NCI-H1417 (cell line): Measurements from ENCODE around the gene TRAPPC8.
"Not testable (repeated sequence)": the region's sequence is repeated elsewhere in the genome, so short reads cannot be mapped to it uniquely, and the experiment has no call there.

ENCODE experiments used
- DNase-seq, 3 experiments: peaks; one replicate each; lab custom pipeline; 2025; lab: John Stamatoyannopoulos, UW

TRAPPC8 gene

GRCh38 chr18:31943878-31944816, 1.2 kb upstream of the TRAPPC8 start:
- peak in 1 of 3 experiments; percentile 55 for DNase-seq

GRCh38 chr18:31942291-31942998, 483 bp downstream of the TRAPPC8 start:
- DNase-seq, result peak; percentile 8 to 95 (median 73)

GRCh38 chr18:31941010-31941809, 1.7 kb downstream of the TRAPPC8 start:
- DNase-seq, result no peak

DNA sequence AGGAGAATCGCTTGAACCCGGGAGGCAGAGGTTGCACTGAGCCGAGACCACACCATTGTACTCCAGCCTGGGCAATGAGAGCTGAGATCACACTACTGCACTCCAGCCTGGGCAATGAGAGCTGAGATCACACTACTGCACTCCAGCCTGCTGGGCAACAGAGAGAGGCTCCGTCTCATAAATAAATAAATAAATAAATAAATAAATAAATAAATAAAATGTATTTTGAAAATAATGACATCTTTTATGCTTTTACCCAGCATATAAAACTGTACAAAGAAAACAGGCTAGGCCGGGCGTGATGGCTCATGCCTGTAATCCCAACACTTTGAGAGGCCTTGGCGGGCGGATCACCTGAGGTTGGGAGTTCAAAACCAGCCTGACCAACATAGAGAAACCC, 8.2 kb downstream of the TRAPPC8 start:
- DNase-seq, result not testable (repeated sequence)

- DNase-seq, result no peak
These were observed 11.1 kb downstream of the TRAPPC8 start for GRCh38 chr18:31931886-31932240.

GRCh38 chr18:31931163-31931885, 11.6 kb downstream of the TRAPPC8 start:
- DNase-seq, result no peak

DNA sequence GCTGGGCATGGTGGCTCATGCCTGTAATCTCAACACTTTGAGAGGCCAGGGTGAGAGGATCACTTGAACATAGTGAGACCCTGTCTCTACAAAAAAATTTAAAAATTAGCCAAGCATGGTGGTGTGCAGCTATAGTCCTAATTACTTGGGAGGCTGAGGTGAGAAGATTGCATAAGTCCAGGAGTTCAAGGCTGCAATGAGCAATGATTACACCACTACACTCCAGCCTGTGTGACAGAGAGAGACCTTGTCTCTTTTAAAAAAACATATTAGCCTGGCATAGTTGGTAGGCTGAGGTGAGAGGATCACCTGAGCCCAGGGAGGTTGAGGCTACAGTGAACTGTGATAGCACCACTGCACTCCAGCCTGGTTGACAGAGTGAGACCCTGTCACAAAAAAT, 13.7 kb downstream of the TRAPPC8 start:
- DNase-seq, result no peak

DNA sequence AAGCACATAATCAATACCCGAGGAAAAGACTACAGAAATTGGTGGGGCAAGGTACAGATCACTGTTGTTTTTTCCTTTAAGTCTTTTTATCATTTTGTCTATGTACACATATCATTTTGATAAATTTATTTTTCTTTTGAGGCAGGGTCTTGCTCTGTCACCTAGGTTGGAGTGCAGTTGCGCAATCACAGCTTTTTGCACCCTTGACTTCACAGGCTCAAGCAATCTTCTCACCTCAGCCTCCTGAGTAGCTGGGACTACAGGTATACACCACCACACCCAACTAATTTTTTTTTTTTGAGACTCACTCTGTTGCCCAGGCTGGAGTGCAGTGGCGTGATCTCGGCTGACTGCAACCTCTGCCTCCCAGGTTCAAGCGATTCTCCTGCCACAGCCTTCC, 15.9 kb downstream of the TRAPPC8 start:
- DNase-seq, result not testable (repeated sequence)

- no peak for DNase-seq
These were observed 22.7 kb downstream of the TRAPPC8 start for GRCh38 chr18:31920277-31920676.

GRCh38 chr18:31919366-31919765, 23.6 kb downstream of the TRAPPC8 start:
- DNase-seq, result not testable (repeated sequence)

GRCh38 chr18:31918733-31919132, 24.2 kb downstream of the TRAPPC8 start:
- DNase-seq, result no peak

DNA sequence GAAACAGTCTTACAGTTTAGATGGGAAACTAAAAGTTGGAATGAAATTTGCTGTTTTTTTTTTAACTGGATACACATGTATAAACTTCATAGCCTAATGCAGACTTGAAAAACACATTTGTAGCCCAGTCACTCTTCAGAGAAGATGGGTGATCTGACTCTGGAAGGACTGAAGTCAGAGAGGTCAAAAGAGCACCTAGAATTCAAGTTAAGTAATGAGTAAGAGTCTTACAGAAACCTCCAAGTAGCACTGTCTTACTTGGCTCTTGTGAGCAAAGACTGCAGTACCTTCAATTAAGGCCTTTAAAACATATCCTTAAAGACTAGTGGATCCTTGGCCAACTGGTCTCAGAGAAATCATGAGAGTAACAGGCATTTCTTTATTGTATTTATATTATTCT, 41.9 kb downstream of the TRAPPC8 start:
- no peak for DNase-seq

- DNase-seq, result not testable (repeated sequence)
These were observed 43.2 kb downstream of the TRAPPC8 start for GRCh38 chr18:31899771-31900170.

GRCh38 chr18:31892936-31893335, 50.0 kb downstream of the TRAPPC8 start:
- no peak for DNase-seq

GRCh38 chr18:31891566-31891965, 51.4 kb downstream of the TRAPPC8 start:
- no peak for DNase-seq

DNA sequence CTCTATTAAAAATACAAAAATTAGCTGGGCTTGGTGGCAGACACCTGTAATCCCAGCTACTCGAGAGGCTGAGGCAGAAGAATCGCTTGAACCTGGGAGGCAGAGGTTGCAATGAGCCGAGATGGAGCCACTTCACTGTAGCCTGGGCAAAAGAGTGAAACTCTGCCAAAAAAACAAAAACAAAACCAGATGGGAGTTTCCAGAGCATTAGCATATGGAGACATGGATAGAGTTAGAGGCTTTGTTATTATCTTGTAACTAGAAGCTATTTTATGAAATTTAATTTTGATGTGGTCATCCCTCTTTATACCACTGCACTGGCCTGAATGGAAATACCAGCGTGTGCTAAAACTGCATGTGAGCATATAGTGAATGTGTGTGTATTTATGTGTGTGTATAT, 58.9 kb downstream of the TRAPPC8 start:
- DNase-seq, result no peak

DNA sequence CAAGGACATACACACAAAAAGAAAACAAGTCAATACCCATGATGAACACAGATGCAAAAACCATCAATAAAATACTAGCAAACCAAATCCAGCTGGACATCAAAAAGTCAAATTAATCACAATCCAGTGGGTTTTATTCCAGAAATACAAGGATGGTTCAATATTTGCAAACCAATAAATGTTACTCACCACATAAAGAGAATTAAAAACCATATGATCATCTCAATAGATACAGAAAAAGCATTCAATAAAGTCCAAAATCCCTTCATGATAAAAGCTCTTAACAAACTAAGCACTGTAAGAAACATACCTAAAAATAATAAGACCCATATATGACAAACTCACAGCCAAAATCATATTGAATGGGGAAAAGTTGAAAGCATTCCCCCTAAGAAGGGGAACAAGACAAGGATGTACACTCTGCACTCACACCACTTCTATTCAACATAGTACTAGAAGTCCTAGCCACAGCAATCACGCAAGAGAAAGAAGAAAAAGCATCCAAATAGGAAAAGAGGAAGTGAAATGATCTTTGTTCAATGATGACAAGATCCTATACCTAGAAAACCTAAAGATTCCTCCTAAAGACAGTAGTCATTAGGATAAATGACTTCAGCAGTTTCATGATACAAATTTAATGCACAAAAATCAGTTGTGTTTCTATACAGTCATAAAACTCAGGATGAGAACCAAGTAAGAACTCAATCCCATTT, 62.6 kb downstream of the TRAPPC8 start:
- no peak for DNase-seq

- DNase-seq, result no peak
These were observed 64.6 kb downstream of the TRAPPC8 start for GRCh38 chr18:31878358-31878757.

DNA sequence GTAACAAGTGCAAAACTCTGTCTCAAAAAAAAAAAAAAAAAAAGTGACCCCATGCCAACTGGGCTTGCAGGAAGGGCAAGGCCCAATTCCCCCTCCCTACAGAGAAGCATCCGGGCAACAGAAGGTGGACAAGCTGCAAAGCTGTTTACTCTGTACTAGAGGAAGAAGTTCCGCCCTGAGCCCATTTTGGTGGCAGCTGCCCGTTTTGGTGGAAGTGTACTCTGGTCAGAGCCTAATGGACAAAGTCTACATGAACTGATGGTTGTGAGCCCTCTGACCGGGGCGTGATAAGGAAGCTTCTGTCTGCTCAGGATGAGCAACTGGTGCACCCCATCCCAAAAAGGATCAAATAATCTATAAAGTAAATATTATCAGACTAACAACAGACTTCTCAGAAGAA, 65.0 kb downstream of the TRAPPC8 start:
- no peak for DNase-seq

GRCh38 chr18:31876707-31877106, 66.2 kb downstream of the TRAPPC8 start:
- no peak for DNase-seq

GRCh38 chr18:31875301-31875700, 67.6 kb downstream of the TRAPPC8 start:
- DNase-seq, result no peak
